IPS-18a (cell line): ENCODE data around the gene RNF224.

Experiments
- H3K27ac ChIP-seq: one replicate; pipeline ENCODE4 v1.5.1; 2013; ENCODE audit warnings: low read length
- H3K27me3 ChIP-seq: one replicate; pipeline ENCODE4 v1.6.1; 2013; ENCODE audit warnings: mild to moderate bottlenecking, low read length; ENCODE audit not compliant: control insufficient read depth, insufficient read depth
- H3K36me3 ChIP-seq: one replicate; pipeline ENCODE4 v1.6.1; 2013; ENCODE audit warnings: low read depth, low read length; ENCODE audit not compliant: control insufficient read depth
- H3K4me1 ChIP-seq: one replicate; pipeline ENCODE4 v1.6.1; 2013; ENCODE audit warnings: low read depth, low read length; ENCODE audit not compliant: control insufficient read depth
- H3K4me3 ChIP-seq: one replicate; pipeline ENCODE4 v1.5.1; 2013; ENCODE audit warnings: low read length
- H3K9ac ChIP-seq: one replicate; pipeline ENCODE4 v1.6.1; 2013; ENCODE audit warnings: mild to moderate bottlenecking, low read length, moderate library complexity
- H3K9me3 ChIP-seq: one replicate; pipeline ENCODE4 v1.6.1; 2013; ENCODE audit warnings: low read depth, low read length; ENCODE audit not compliant: control insufficient read depth

RNF224 gene

DNA sequence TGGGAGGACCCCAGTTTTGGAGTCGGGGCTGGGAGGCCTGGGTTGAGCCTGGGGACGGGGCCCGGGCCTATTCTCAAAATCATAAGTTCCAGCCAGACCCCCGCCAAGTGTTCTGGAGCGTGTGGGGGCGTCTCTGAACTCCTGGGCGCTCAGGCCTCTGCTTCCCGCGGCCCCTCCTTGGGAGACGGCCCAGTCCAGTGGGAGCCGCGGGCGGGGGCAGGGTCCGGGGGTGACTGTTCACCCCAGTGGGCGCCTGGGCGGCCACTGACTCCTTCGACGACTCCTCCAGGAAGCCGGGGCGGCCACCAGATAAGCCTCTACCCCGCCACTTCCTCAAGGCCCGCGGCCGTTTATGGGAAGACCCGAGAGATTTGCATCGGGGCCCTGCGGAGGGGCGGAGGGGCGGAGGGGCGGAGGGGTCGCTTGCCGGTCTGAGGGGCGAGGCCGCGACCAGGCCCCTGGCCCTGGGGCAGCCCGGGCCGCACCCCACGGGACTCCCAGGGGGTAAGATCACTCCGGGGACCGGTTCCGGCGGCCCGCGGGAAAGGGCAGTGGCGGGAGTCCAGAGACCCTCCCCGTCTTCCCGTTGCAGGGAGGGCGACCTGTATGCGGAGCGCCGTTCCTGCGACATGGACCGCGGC is 50.9 kb downstream of the RNF224 start:
- no peak overlapping the region for H3K27ac ChIP-seq
- no peaks in the 10 kb centered on the region for H3K9me3 ChIP-seq
- H3K4me1 ChIP-seq, result peaks cover 12% of the 10 kb centered on the region
- no peak overlapping the region for H3K9ac ChIP-seq
- peak overlapping the region; percentile 50 for H3K4me3 ChIP-seq
- H3K27me3 ChIP-seq, result peaks cover 52% of the 10 kb centered on the region
- no peaks in the 10 kb centered on the region for H3K36me3 ChIP-seq
